ENCODE results near the gene RXRB. TPM values are rescaled to one million over a fixed set of nuclear protein-coding genes. Genes with fewer than 3 reads are reported as not detected.

Gene RXRB
- total RNA-seq, 1 experiment from 2014 or later = 49.9 TPM

GRCh38 chr6:33175436-33176069, 24.9 kb downstream of the RXRB start:
- 0 out of 2 replicates have a peak, but pooled peaks have one; percentile 23 for ATAC-seq

More at GRCh38 chr6:33175436-33176069, 24.9 kb downstream of the RXRB start:
- BruUV-seq (replicated peaks) = no TSS peak
- no peak for DNase-seq (ENCODE audit: low read depth, low spot score)
- Histone ChIP-seq H2AFZ (ENCODE audit: low read depth, low read length, poor library complexity, severe bottlenecking) (no peak overlapping the region), H3K27ac (ENCODE audit: low read depth, low read length) (no peak overlapping the region), H3K9me3 (ENCODE audit: control insufficient read depth in 1 of 2, insufficient read depth in 1 of 2, low read depth in 1 of 2, low read length in 2 of 2) (no peaks in the 10 kb centered on the region), H3K9ac (ENCODE audit: low read length) (no peak overlapping the region), H3K36me3 (ENCODE audit: control insufficient read depth in 1 of 2, insufficient read depth in 2 of 2, low read length in 2 of 2) (no peaks in the 10 kb centered on the region), H3K79me2 (ENCODE audit: insufficient read depth, low read length) (no peaks in the 10 kb centered on the region), H3K4me1 (ENCODE audit: control insufficient read depth in 1 of 2, insufficient read depth in 2 of 2, low read length in 2 of 2) (no peaks in the 10 kb centered on the region), H3K4me2 (ENCODE audit: low read length) (no peak overlapping the region), H3K9me2 (ENCODE audit: insufficient read depth) (no peaks in the 10 kb centered on the region), H4K20me1 (ENCODE audit: insufficient read depth) (no peaks in the 10 kb centered on the region), H3K4me3 (replicated peaks in 1 of 2; ENCODE audit: low read depth in 1 of 2, low read length in 2 of 2) (no peak overlapping the region), H3K27me3 (ENCODE audit: insufficient read depth, low read length) (no peaks in the 10 kb centered on the region)
- intact Hi-C loops (cut with micrococcal nuclease) = no loop called here
- ChIA-PET CTCF (no interaction called here), POLR2A (no interaction called here), RAD21 (ENCODE audit: low non-redundant PET in 1 of 2, low total read pairs in 2 of 2, uncharacterized antibody in 2 of 2, unreplicated experiment in 2 of 2) (no interaction called here)
- TF ChIP-seq CTCF (IDR thresholded peaks at IDR 0.05 in 2 of 3, conservative IDR thresholded peaks at IDR 0.05 in 1 of 3; ENCODE audit: borderline replicate concordance in 1 of 3, insufficient read depth in 1 of 3, low read depth in 2 of 3, low read length in 2 of 3) = peak in 1 of 3 experiments; percentile 11; a peak in 1 of 6 replicates
- TF ChIP-seq MAX (IDR thresholded peaks at IDR 0.05) = no peak

All from HCT116 (cell line).